CD4-positive, alpha-beta T cell treated with Interleukin-21 for 1 hour (primary cell): ENCODE data around the gene SLC37A3.

ENCODE experiments used
- DNase-seq: peaks from one replicate; pipeline ENCODE4 v3.0.0-alpha.2; 2020

Gene SLC37A3

GRCh38 chr7:140310337-140311002, 87.9 kb downstream of the SLC37A3 start:
- DNase-seq, result no peak

- no peak for DNase-seq
These were observed 90.3 kb downstream of the SLC37A3 start for GRCh38 chr7:140308060-140308459.

DNA sequence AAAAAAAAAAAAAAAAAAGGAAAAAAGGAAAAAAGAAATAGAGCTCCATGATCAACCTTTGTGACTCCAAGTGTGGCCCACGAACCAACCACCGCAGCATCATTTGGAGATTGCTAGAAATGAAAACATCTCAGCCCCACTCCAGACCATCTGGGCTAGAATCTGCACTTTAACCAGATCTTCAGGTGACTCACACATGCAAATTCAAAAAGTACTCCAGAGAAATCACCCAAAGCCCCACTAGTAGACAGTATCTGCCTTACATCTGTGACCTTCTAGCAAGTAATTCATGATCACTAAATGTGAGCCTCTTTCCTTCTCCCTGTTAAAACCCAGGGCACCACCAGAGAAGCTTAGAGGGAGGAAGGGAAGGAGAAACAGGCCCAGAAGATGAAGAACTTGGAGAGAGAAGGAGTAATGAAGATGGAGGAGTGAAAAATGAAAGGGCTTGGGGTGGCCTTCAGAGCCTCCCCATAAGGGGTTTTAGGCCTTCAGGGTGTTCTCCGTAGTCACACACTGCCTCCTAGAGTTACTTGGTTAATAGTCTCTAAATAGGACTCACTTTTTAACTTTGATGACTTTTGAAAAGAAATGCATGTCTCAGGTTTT, 94.0 kb downstream of the SLC37A3 start:
- DNase-seq, result peak; percentile 69

DNA sequence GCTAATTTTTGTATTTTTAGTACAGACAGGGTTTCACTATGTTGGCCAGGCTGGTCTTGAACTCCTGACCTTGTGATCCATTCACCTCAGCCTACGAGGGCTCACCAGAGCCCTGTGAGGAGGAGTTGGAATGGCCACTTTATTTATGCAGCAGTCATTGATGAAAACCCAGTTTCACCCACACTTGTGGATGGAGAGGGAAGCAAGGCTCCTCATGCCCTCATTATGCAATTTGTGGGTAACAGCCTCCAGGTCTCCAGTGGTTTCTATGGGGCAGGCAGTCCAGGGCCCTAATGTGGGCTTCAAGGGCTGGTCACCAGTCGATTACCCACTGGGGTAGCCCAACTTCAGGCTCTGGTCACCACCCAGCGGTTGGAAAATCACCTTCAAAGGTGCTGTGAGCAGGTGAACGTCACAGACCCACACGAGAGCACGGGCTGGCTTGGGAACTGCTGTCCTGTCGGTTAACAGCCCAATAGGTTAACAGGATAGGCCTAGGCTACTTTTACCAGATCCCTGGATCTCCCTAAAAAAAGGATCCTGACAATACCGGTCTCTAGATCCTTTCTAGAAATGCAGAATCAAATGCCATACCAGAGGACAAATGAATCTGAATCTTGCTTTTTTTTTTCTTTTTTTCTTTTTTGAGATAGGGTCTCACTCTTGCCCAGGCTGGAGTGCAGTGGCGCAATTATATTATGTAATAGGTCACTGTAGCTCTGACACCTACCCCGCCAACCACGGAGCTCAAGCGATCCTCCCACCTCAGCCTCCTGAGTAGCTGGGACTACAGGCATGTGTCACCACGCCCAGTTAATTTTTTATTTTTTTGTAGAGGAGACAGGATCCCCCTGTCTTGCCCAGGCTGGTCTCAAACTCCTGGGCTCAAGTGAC, 97.8 kb downstream of the SLC37A3 start:
- no peak for DNase-seq

GRCh38 chr7:140298213-140298612, 100.1 kb downstream of the SLC37A3 start:
- no peak for DNase-seq

GRCh38 chr7:140297192-140297591, 101.1 kb downstream of the SLC37A3 start:
- peak; percentile 9 for DNase-seq

- DNase-seq, result no peak
These were observed 103.0 kb downstream of the SLC37A3 start for GRCh38 chr7:140295224-140295738.

DNA sequence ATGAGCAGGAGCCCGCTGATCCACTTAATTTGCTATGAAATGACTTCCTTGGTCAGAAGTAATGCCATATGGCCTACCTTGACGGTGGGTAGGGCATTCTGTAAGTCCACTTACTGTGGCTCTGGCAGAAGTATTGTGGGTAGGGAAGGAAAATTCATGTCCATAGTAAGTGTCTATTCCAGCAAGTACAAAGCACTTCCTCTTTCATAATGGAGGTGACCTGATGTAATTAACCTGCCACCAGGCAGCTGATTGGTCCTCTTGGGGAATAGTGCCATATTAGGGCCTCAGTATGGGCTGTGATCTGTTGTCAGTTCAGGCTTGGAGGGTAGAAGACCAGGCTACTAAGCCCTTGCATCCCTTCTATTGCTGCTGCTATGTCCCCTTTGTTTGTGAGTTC, 103.9 kb downstream of the SLC37A3 start:
- no peak for DNase-seq

DNA sequence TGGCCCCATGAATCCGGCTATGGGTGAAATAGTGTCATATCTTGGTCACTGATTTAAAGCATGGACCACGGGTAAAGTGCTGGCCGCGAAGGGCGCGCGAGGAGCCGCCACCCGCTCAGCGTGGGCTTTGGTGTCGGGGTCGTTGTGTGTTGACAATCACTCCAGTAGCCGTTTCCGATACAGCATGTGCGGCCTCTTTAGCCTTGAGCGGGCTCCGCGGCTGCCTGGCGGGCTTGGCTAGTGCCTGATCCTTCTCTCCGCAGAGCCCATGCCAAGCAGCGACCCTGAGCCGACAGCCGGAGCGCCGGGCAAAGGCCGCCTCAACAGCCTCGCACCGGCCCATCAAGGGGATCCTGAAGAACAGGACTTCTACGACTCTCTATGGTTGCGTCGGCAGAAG, 105.9 kb downstream of the SLC37A3 start:
- no peak for DNase-seq

- no peak for DNase-seq
These were observed 108.5 kb downstream of the SLC37A3 start for GRCh38 chr7:140289804-140290203.

GRCh38 chr7:140287988-140288387, 110.3 kb downstream of the SLC37A3 start:
- DNase-seq, result no peak

DNA sequence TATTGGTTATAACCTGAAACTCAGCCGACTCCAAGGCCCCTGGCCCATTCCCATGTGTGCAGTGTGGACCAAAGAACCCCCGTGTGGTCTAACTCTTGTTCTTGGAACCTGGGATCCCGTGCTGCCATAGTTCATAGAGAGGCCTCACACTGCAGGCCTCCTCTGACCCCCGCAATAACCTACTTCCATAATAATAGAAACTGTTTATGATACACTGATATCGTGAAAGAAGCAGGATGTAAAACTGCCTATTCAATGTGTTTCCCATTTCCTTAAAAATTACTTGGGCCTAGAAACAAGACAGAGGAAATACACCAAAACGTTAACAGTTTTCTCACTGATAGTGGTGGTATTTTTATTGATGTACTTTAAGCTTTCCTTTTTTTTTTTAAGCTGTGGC, 112.4 kb downstream of the SLC37A3 start:
- no peak for DNase-seq

GRCh38 chr7:140284062-140284461, 114.3 kb downstream of the SLC37A3 start:
- no peak for DNase-seq
